Cardiac ventricle fibroblast (primary cell): ENCODE data around the gene ALG11. TPM values are rescaled to one million over a fixed set of nuclear protein-coding genes. Genes with fewer than 3 reads are reported as not detected.

Experiments
- total RNA-seq: library from RNA; depleted of rRNA; stranded (reverse); fragments of >200 nt; gene quantifications from 2 replicates; pipeline ENCODE4 v1.2.3, GENCODE V29; 2015

ALG11 gene, protein sequence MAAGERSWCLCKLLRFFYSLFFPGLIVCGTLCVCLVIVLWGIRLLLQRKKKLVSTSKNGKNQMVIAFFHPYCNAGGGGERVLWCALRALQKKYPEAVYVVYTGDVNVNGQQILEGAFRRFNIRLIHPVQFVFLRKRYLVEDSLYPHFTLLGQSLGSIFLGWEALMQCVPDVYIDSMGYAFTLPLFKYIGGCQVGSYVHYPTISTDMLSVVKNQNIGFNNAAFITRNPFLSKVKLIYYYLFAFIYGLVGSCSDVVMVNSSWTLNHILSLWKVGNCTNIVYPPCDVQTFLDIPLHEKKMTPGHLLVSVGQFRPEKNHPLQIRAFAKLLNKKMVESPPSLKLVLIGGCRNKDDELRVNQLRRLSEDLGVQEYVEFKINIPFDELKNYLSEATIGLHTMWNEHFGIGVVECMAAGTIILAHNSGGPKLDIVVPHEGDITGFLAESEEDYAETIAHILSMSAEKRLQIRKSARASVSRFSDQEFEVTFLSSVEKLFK
- 25.3 and 26.6 TPM in 2 replicates for total RNA-seq

DNA sequence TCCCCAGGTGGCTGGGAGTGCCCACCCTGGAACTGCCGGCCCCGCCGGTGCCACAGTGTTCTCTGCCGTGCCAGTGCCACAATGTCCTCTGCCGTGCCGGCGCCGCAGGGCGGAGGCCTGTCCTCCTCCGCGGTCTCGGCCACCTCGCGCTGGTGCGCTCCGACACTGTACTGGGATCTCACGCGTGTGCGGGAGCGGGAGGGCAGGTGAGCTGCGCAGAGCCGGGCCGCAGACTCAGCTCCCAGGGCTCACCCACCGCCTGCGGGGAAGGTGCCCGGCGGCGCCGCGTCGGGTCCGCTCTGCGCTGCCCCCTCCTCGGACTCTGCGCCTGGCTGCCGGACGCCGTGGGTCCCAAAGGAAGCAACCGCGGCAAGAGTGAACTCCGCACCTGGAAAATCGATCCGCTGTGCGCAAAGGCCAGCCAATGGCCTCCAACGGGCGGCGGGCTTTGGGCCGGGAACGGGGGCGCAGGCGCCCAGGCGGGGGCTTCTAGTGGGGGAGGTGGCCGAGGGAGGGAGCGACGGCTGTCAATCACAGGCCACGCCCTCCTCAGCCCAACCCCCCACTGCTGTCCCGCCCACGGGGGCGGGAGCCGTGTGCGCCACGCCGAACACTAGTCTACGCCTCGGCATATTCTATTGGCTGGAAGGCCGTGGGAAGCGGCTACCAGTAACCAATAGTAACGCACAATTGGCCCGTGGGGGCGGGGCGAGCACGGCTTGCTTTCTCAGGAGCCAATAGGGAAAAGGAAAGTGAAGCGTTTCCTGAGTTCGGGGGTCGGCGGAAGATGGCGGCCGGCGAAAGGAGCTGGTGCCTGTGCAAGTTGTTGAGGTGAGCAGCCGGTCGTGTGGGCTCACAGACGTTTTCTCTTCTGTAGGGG, at the start of gene ALG11:
Gene ALG11, plus strand, starts transcription at position 767 of the 880 bp plus-strand sequence. Its CDS starts 21 bp downstream, at position 788.

DNA sequence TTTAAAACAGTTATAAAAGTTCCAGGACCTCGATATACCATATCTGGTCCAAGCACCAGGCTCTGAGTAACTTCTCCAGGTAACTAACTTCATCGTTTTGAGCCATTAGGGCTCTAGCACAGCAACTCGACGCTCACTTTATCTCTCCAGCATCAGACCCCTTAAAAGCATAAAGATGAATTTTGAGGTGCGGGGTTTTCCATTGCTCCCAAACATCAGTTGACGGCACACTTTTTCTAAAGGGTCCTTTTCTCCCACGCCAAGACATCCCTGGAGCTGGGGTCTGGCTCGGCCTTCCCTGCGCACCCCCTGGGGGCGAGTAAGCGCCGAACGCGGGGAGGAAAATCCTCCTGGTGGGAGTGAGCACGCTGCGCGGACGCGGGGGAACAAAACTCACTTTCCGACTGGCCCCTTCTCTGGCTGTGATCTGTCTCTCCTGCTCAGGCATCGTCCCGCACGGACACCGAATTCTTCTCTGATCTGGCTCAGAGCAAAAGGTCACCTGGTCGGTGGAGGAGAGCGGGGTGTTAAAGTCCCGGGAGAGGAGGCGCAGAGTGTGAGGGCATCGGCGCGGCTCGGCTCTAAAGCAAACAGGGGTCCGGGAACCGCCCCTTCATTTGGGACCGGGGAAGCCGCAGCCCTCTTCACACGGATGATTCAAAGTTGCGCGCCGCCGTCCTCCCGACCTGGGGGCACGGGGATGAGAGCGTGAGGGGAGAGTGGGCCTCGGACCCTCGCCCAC, 1.1 kb upstream of the ALG11 start, which contains the start of gene ATP7B:
Gene ATP7B, minus strand, starts transcription at position 561 of the 742 bp plus-strand sequence. Its CDS starts 113 bp downstream, at position 448.

DNA sequence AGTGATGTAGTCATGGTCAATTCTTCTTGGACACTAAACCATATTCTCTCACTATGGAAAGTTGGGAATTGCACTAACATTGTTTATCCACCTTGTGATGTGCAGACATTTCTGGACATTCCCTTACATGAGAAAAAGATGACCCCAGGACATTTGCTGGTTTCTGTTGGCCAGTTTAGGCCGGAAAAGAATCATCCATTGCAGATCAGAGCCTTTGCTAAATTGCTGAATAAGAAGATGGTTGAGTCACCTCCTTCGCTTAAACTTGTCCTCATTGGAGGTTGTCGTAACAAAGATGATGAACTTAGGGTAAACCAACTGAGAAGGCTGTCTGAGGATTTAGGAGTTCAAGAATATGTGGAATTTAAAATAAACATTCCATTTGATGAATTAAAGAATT, 12.3 kb downstream of the ALG11 start, which contains the start of gene UTP14C:
Gene UTP14C, plus strand, starts transcription at position 211 of the 400 bp plus-strand sequence. CDS start 4,114 bp downstream, outside the sequence.

Other genes starting within 250 kb of the ALG11 start
- 4.1 and 4.7 TPM in 2 replicates for gene DHRS12, start 208.2 kb upstream of the ALG11 start, total RNA-seq
- not detected in 2 replicates for gene TMEM272, start 167.2 kb upstream of the ALG11 start, total RNA-seq
- not detected in 2 replicates for gene CCDC70, start 150.4 kb upstream of the ALG11 start, total RNA-seq
- gene ATP7B, start 948 bp upstream of the ALG11 start, total RNA-seq, result 2.3 and 2.5 TPM in 2 replicates
- 11.2 and 11.8 TPM in 2 replicates for gene UTP14C, start 12.3 kb downstream of the ALG11 start, total RNA-seq
- gene NEK5, start 116.7 kb downstream of the ALG11 start, total RNA-seq, result 0.06 TPM in 1 of 2 replicates, not detected in the other
- 5.1 and 6.1 TPM in 2 replicates for gene NEK3, start 147.2 kb downstream of the ALG11 start, total RNA-seq